ENCODE measurements around the gene CAB39L.

DNA sequence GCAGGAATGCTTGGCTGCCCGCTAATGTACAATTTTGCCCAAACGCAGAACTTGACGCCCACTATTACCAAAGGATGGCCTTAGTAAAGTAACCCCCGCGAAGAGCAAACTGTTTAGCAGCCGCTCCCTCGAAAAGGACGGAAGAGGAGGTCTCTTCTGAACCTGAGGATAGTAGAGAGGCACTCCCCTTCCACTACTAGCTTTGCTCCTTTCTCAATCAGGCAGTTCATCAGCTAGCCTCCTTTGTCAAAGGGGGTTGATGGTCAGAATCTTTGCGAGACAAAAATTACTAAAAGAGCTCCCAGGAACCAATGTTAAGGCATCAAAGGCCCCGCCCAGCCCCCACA is 534 bp downstream of the CAB39L start:
- TF ChIP-seq POLR2A (IDR thresholded peaks at IDR 0.05) = no peak
- TF ChIP-seq, protein P1, sequence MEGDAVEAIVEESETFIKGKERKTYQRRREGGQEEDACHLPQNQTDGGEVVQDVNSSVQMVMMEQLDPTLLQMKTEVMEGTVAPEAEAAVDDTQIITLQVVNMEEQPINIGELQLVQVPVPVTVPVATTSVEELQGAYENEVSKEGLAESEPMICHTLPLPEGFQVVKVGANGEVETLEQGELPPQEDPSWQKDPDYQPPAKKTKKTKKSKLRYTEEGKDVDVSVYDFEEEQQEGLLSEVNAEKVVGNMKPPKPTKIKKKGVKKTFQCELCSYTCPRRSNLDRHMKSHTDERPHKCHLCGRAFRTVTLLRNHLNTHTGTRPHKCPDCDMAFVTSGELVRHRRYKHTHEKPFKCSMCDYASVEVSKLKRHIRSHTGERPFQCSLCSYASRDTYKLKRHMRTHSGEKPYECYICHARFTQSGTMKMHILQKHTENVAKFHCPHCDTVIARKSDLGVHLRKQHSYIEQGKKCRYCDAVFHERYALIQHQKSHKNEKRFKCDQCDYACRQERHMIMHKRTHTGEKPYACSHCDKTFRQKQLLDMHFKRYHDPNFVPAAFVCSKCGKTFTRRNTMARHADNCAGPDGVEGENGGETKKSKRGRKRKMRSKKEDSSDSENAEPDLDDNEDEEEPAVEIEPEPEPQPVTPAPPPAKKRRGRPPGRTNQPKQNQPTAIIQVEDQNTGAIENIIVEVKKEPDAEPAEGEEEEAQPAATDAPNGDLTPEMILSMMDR (IDR thresholded peaks at IDR 0.05) = no peak
